B cell (primary cell): ENCODE results near the gene ENOX1. TPM values are rescaled to one million over a fixed set of nuclear protein-coding genes. Genes with fewer than 3 reads are reported as not detected.

Source experiments
- ATAC-seq: fragments of 200-7000 bp; cut with Tn5 transposase; one replicate; pipeline ENCODE4 v1.10.0; 2021; ENCODE audit warnings: low read depth, mild to moderate bottlenecking, moderate number of reproducible peaks, moderate library complexity
- CTCF ChIA-PET: fragments of 350-600 bp; sonication (Branson Sonifier 250); formaldehyde crosslinking; loops from one replicate; lab custom pipeline; 2021; ENCODE audit warnings: antibody characterized with exemption, inconsistent platforms; lab: Charles Lee
- POLR2A ChIA-PET: fragments of 350-600 bp; sonication (Branson Sonifier 250); formaldehyde crosslinking; loops from one replicate; lab custom pipeline; 2021; ENCODE audit warnings: antibody characterized with exemption; lab: Charles Lee
- DNase-seq: peaks from one replicate; pipeline ENCODE4 v3.0.0; 2013
- H2AFZ ChIP-seq: 2 replicates; pipeline ENCODE4 v1.6.1; 2012; ENCODE audit warnings: mild to moderate bottlenecking, low read depth, low read length; ENCODE audit not compliant: insufficient read depth, poor library complexity, severe bottlenecking
- H3K27ac ChIP-seq, 2 donors: 1 replicate in 1 of 2; 2 replicates in 1 of 2; pipeline ENCODE4 v1.5.1; 2012 to 2013; ENCODE audit warnings: low read length in 2 of 2, mild to moderate bottlenecking in 2 of 2, moderate library complexity in 1 of 2
- H3K27me3 ChIP-seq, 4 experiments: fragments of 200-600 bp in 1 of 4; sonication (generic) in 1 of 4; replicated peaks in 1 of 4; 1 replicate in 2 of 4; 2 replicates in 2 of 4; pipeline versions ENCODE4 v1.6.1 to v1.7.0; 2013 to 2016; ENCODE audit warnings: low read length in 3 of 4, mild to moderate bottlenecking in 2 of 4, mixed read lengths in 1 of 4, moderate library complexity in 1 of 4; ENCODE audit not compliant: insufficient read depth in 4 of 4, control insufficient read depth in 3 of 4; ENCODE audit errors: control extremely low read depth in 1 of 4
- H3K36me3 ChIP-seq, 2 experiments: replicated peaks in 1 of 2; 1 replicate in 1 of 2; 2 replicates in 1 of 2; pipeline versions ENCODE4 v1.6.1 to v1.7.1; 2013; ENCODE audit warnings: low read length in 1 of 2; ENCODE audit not compliant: insufficient read depth in 2 of 2, control insufficient read depth in 1 of 2; ENCODE audit errors: control extremely low read depth in 1 of 2, extremely low read depth in 1 of 2
- H3K4me1 ChIP-seq, 2 donors: fragments of 200-600 bp in 1 of 2; sonication (generic) in 1 of 2; 1 replicate in 1 of 2; 2 replicates in 1 of 2; pipeline versions ENCODE4 v1.5.1 to v1.6.1; 2013 to 2017; ENCODE audit warnings: low read length in 2 of 2; ENCODE audit not compliant: control insufficient read depth in 2 of 2, insufficient read depth in 2 of 2
- H3K4me2 ChIP-seq: replicated peaks from 2 replicates; pipeline ENCODE3; 2012; ENCODE audit warnings: mild to moderate bottlenecking, low read depth, low read length; ENCODE audit not compliant: poor library complexity, severe bottlenecking
- H3K4me3 ChIP-seq, 5 experiments: fragments of 200-600 bp in 1 of 5; sonication (generic) in 1 of 5; 1 replicate in 3 of 5; 2 replicates in 2 of 5; pipeline versions ENCODE4 v1.5.1 to v1.7.0; 2011 to 2016; ENCODE audit warnings: low read length in 4 of 5, mild to moderate bottlenecking in 4 of 5, low read depth in 2 of 5, control low read depth in 1 of 5, moderate library complexity in 1 of 5; ENCODE audit not compliant: insufficient read depth in 1 of 5; ENCODE audit errors: control extremely low read depth in 1 of 5, extremely low read depth in 1 of 5
- H3K79me2 ChIP-seq: fragments of 200-600 bp; sonication (generic); one replicate; pipeline ENCODE4 v1.6.0; 2016; ENCODE audit warnings: low read length; ENCODE audit not compliant: control insufficient read depth, insufficient read depth
- H3K9ac ChIP-seq: fragments of 200-600 bp; sonication (generic); 2 replicates; pipeline ENCODE4 v1.6.1; 2017; ENCODE audit warnings: mild to moderate bottlenecking, low read length, moderate library complexity
- H3K9me3 ChIP-seq, 3 donors: one replicate each; pipeline versions ENCODE4 v1.6.1 to v1.7.1; 2013; ENCODE audit warnings: low read length in 2 of 3; ENCODE audit not compliant: control insufficient read depth in 2 of 3, insufficient read depth in 1 of 3; ENCODE audit errors: control extremely low read depth in 1 of 3
- H4K20me1 ChIP-seq: 2 replicates; pipeline ENCODE4 v1.6.0; 2012; ENCODE audit warnings: mild to moderate bottlenecking, low read length; ENCODE audit not compliant: insufficient read depth, control insufficient read depth, poor library complexity, severe bottlenecking
- H3K27ac Mint-ChIP-seq: one replicate; pipeline ENCODE4 v1.8.0; 2021; ENCODE audit warnings: mixed read lengths
- H3K27me3 Mint-ChIP-seq: one replicate; pipeline ENCODE4 v1.8.0; 2021; ENCODE audit warnings: mixed read lengths
- H3K4me1 Mint-ChIP-seq: one replicate; pipeline ENCODE4 v1.8.0; 2021; ENCODE audit warnings: mixed read lengths
- H3K4me3 Mint-ChIP-seq: one replicate; pipeline ENCODE4 v1.8.0; 2021; ENCODE audit warnings: mixed read lengths
- H3K9me3 Mint-ChIP-seq: one replicate; pipeline ENCODE4 v1.8.0; 2022; ENCODE audit warnings: mixed read lengths; ENCODE audit not compliant: insufficient read depth
- EZH2 ChIP-seq: IDR thresholded peaks from 2 replicates; pipeline ENCODE4 v1.6.1; 2012; ENCODE audit warnings: borderline replicate concordance, low read depth, mild to moderate bottlenecking, moderate library complexity, low read length; ENCODE audit not compliant: insufficient read depth, poor library complexity, severe bottlenecking
- WGBS: methylation state at CpG from one replicate; pipeline ENCODE4 v1.1.5; 2013; ENCODE audit warnings: missing lambda C conversion rate; ENCODE audit not compliant: insufficient coverage; 5-methylcytosine and 5-hydroxymethylcytosine counted together
- intact Hi-C: fragments of 100-400 bp; cut with micrococcal nuclease; formaldehyde crosslinking; loops from one replicate; pipeline ENCODE4 v1.10.0; 2022
- polyA plus RNA-seq: library from polyadenylated mRNA; depleted of rRNA; stranded (reverse); fragments of >200 nt; gene quantifications from 2 replicates; pipeline ENCODE4 v1.2.3, GENCODE V29; 2012
- total RNA-seq, 2 donors: library from RNA; stranded (reverse); fragments of 120-200 nt in 1 of 2; gene quantifications; 1 replicate in 1 of 2; 2 replicates in 1 of 2; pipeline versions ENCODE4 v1.2.3 to v1.2.4, GENCODE V29; 2013 to 2022
- TF ChIP-seq, protein P1 (sequence below): fragments of 200-600 bp; IDR thresholded peaks from one replicate; pipeline ENCODE4 v1.8.0; 2022; ENCODE audit warnings: antibody characterized with exemption, mild to moderate bottlenecking

Gene ENOX1
- total and polyA plus RNA-seq, 2 donors (not counting 1 experiment from before 2014, with no cell fraction given) = not detected

DNA sequence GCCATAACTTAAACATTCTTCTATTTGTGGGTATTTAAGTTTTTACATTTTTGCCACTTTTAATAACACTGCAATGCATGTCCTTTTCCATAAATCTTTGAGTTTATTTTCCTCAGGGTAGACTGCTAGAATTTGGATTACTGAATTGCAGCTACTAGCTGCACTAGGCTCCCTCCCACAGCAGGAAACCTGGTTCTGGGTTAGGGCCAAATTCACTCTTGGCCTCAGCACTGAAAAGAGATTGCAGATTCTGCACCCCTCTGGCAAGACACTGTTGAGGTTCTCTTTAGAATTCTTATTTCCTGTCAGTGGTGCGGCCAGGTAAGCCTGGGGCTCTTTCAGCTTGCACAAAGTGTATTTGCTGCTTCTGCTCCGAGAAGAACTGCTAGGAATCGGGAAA lies 155.7 kb downstream of the ENOX1 start:
- Mint-ChIP-seq H3K4me3 (no peak overlapping the region), H3K27me3 (peaks cover 6% of the 10 kb centered on the region), H3K4me1 (no peaks in the 10 kb centered on the region), H3K9me3 (no peaks in the 10 kb centered on the region), H3K27ac (no peak overlapping the region)
- Histone ChIP-seq H3K4me3 (no peak overlapping the region), H3K27ac (no peak overlapping the region), H4K20me1 (no peaks in the 10 kb centered on the region), H3K27me3 (peaks cover 0 to 4% (median 1%) of the 10 kb centered on the region in 4 experiments), H3K9ac (no peak overlapping the region), H3K36me3 (no peaks in the 10 kb centered on the region), H3K9me3 (no peaks in the 10 kb centered on the region), H3K4me1 (no peaks in the 10 kb centered on the region), H3K79me2 (no peaks in the 10 kb centered on the region), H2AFZ (no peak overlapping the region), H3K4me2 (no peak overlapping the region)
- CTCF ChIA-PET = no interaction called here
- intact Hi-C loops = no loop called here
- POLR2A ChIA-PET = no interaction called here
- TF ChIP-seq, protein P1, sequence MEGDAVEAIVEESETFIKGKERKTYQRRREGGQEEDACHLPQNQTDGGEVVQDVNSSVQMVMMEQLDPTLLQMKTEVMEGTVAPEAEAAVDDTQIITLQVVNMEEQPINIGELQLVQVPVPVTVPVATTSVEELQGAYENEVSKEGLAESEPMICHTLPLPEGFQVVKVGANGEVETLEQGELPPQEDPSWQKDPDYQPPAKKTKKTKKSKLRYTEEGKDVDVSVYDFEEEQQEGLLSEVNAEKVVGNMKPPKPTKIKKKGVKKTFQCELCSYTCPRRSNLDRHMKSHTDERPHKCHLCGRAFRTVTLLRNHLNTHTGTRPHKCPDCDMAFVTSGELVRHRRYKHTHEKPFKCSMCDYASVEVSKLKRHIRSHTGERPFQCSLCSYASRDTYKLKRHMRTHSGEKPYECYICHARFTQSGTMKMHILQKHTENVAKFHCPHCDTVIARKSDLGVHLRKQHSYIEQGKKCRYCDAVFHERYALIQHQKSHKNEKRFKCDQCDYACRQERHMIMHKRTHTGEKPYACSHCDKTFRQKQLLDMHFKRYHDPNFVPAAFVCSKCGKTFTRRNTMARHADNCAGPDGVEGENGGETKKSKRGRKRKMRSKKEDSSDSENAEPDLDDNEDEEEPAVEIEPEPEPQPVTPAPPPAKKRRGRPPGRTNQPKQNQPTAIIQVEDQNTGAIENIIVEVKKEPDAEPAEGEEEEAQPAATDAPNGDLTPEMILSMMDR = no peak
- TF ChIP-seq EZH2 = no peak
- WGBS = 60% methylated on average over 3 of the region's 3 CpGs
- ATAC-seq (no peak), DNase-seq (no peak)

DNA sequence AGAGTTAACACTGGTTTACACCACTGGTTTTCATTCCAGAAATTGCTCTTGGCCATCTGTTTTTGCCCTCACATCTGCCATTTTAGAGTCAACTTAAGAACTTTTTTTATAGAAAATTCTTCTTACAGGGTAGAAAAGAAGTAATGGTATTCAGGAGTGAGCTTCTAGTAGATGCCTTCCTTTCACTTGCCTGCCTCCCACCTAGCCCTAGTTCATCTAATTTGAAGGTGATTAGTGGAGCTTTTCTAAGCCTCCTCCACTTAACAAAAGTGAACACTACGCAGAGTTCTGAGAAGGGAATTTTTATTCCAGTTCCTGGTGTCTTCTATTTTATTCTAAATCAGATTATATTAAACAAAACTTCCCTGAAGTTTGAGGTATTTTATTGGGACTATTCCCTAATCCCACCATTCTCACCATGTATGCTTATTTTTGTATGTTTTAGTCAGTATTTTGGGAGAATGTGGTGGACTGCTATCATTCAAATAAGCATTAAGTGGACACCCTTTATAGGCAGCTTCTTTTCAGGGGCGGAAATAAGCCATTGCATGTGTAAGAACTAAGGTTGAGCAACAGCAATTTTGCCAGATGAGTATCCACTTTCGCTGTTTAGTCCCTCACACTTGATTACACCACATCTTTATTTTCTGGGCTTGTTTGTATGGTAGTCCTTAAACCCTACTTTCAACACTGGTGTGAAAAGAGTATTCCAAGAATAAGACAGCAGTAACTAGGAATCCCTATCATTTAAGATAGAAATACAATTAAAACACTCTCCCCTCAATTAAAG lies 156.9 kb downstream of the ENOX1 start:
- H3K9me3 Mint-ChIP-seq = no peaks in the 10 kb centered on the region
- peaks cover 2% of the 10 kb centered on the region for H3K27me3 Mint-ChIP-seq
- ChIA-PET CTCF (no interaction called here), POLR2A (no interaction called here)
- Histone ChIP-seq H3K36me3 (no peaks in the 10 kb centered on the region), H3K9me3 (no peaks in the 10 kb centered on the region), H3K4me3 (no peak overlapping the region), H4K20me1 (no peaks in the 10 kb centered on the region), H3K4me1 (no peaks in the 10 kb centered on the region), H2AFZ (no peak overlapping the region), H3K27ac (no peak overlapping the region), H3K4me2 (no peak overlapping the region), H3K79me2 (no peaks in the 10 kb centered on the region), H3K27me3 (peaks cover 0 to 4% (median 1%) of the 10 kb centered on the region in 4 experiments), H3K9ac (no peak overlapping the region)
- no peak for DNase-seq
- H3K27ac Mint-ChIP-seq = no peak overlapping the region
- WGBS = no CpG with 5 or more reads among the region's 3 CpGs
- no peak for ATAC-seq
- intact Hi-C loops = no loop called here
- H3K4me3 Mint-ChIP-seq = no peak overlapping the region
- no peak for TF ChIP-seq EZH2
- TF ChIP-seq, protein P1 = no peak
- no peaks in the 10 kb centered on the region for H3K4me1 Mint-ChIP-seq
